Thyroid gland (tissue), 4 donors: ENCODE results near the gene RABL6. TPM values are rescaled to one million over a fixed set of nuclear protein-coding genes. Genes with fewer than 3 reads are reported as not detected.
"Not testable (repeated sequence)": the region's sequence is repeated elsewhere in the genome, so short reads cannot be mapped to it uniquely, and the experiment has no call there.

Experiments
- DNase-seq, 2 donors: peaks; one replicate each; pipeline ENCODE4 v3.0.0-alpha.2; 2019
- H3K27ac ChIP-seq, 3 donors: fragments of 200-600 bp; sonication (generic); 1 replicate in 2 of 3; 2 replicates in 1 of 3; pipeline ENCODE4 v1.5.1; 2016 to 2019; ENCODE audit warnings: mild to moderate bottlenecking in 1 of 3, moderate library complexity in 1 of 3
- H3K27me3 ChIP-seq: fragments of 200-600 bp; sonication (generic); one replicate; pipeline ENCODE4 v1.5.1; 2019
- H3K36me3 ChIP-seq, 2 donors: fragments of 200-600 bp; sonication (generic); one replicate each; pipeline ENCODE4 v1.5.1; 2016 to 2019
- H3K4me1 ChIP-seq, 2 donors: fragments of 200-600 bp; sonication (generic); one replicate each; pipeline ENCODE4 v1.5.1; 2017 to 2019
- H3K4me3 ChIP-seq, 3 donors: fragments of 200-600 bp; sonication (generic); replicated peaks in 1 of 3; 1 replicate in 2 of 3; 2 replicates in 1 of 3; pipeline ENCODE4 v1.5.1; 2016; ENCODE audit warnings: mild to moderate bottlenecking in 1 of 3
- H3K9me3 ChIP-seq: fragments of 200-600 bp; sonication (generic); one replicate; pipeline ENCODE4 v1.5.1; 2017
- POLR2A ChIP-seq, 2 donors: fragments of 450-650 bp; IDR thresholded peaks; one replicate each; pipeline ENCODE4 v1.6.1; 2017; ENCODE audit warnings: antibody characterized with exemption in 2 of 2, mild to moderate bottlenecking in 2 of 2, moderate library complexity in 1 of 2
- WGBS, 2 donors: methylation state at CpG; one replicate each; pipeline ENCODE4 v1.1.5; 2017; 5-methylcytosine and 5-hydroxymethylcytosine counted together
- intact Hi-C: fragments of 100-400 bp; cut with DNase I; formaldehyde crosslinking; loops from one replicate; pipeline ENCODE4 v1.15.1; 2023
- total RNA-seq, 4 donors: library from RNA; depleted of rRNA; stranded (reverse); fragments of >200 nt; gene quantifications; one replicate each; pipeline ENCODE4 v1.2.3, GENCODE V29; 2016
- TF ChIP-seq, protein P1 (sequence below), 6 experiments: fragments of 200-600 bp in 3 of 6; fragments of 450-650 bp in 3 of 6; sonication (generic) in 3 of 6; IDR thresholded peaks; one replicate each; pipeline ENCODE4 v1.5.1; 2016 to 2019; ENCODE audit warnings: antibody characterized with exemption in 6 of 6, mild to moderate bottlenecking in 2 of 6, inconsistent platforms in 1 of 6, moderate library complexity in 1 of 6

The RABL6 gene
- total RNA-seq, 4 donors from 2014 or later = 59.8 to 84.0 (median 62.2) TPM

- peaks cover 0 to 4% of the 10 kb centered on the region in 2 donors for H3K4me1 ChIP-seq
- no peaks in the 10 kb centered on the region for H3K36me3 ChIP-seq
- no peak overlapping the region for H3K4me3 ChIP-seq
- no peak overlapping the region for H3K27ac ChIP-seq
- TF ChIP-seq, protein P1, sequence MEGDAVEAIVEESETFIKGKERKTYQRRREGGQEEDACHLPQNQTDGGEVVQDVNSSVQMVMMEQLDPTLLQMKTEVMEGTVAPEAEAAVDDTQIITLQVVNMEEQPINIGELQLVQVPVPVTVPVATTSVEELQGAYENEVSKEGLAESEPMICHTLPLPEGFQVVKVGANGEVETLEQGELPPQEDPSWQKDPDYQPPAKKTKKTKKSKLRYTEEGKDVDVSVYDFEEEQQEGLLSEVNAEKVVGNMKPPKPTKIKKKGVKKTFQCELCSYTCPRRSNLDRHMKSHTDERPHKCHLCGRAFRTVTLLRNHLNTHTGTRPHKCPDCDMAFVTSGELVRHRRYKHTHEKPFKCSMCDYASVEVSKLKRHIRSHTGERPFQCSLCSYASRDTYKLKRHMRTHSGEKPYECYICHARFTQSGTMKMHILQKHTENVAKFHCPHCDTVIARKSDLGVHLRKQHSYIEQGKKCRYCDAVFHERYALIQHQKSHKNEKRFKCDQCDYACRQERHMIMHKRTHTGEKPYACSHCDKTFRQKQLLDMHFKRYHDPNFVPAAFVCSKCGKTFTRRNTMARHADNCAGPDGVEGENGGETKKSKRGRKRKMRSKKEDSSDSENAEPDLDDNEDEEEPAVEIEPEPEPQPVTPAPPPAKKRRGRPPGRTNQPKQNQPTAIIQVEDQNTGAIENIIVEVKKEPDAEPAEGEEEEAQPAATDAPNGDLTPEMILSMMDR (IDR thresholded peaks at IDR 0.05) = no peak
- TF ChIP-seq POLR2A (IDR thresholded peaks at IDR 0.05) = no peak
- WGBS, 2 donors = 68 to 76% methylated on average over 5 of the region's 5 CpGs
- no peaks in the 10 kb centered on the region for H3K27me3 ChIP-seq
- DNase-seq = no peak
- intact Hi-C loops = no loop called here
- H3K9me3 ChIP-seq = no peaks in the 10 kb centered on the region
These were observed 27.9 kb upstream of the RABL6 start for GRCh38 chr9:136779808-136780207.

DNA sequence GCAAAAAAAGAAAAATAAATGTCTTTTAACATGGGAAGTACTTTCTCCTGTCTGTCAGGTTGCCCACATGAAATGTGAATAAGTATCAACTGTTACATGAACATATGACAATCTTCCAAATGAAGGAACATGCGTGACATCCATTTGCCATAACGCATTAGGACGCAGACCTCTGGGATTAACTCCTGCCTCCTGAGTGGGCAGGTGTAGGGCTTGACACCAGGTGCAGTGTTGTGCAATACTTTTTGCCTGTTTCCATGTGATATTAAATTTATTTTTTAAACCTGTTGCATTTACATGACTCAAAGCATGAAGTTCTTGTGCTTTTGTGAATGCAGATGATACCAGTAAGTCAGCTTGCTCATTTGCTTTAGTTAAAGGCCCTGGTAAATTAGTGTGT, 25.3 kb upstream of the RABL6 start:
- H3K4me1 ChIP-seq = peaks cover 0 to 8% of the 10 kb centered on the region in 2 donors
- no peaks in the 10 kb centered on the region for H3K36me3 ChIP-seq
- no peak overlapping the region for H3K27ac ChIP-seq
- no peaks in the 10 kb centered on the region for H3K9me3 ChIP-seq
- intact Hi-C loops = no loop called here
- no peak for DNase-seq
- H3K27me3 ChIP-seq = no peaks in the 10 kb centered on the region
- TF ChIP-seq, protein P1 (IDR thresholded peaks at IDR 0.05) = no peak
- TF ChIP-seq POLR2A (IDR thresholded peaks at IDR 0.05) = no peak
- no peak overlapping the region for H3K4me3 ChIP-seq
- 96 to 100% methylated on average over 3 of the region's 3 CpGs for WGBS, 2 donors

DNA sequence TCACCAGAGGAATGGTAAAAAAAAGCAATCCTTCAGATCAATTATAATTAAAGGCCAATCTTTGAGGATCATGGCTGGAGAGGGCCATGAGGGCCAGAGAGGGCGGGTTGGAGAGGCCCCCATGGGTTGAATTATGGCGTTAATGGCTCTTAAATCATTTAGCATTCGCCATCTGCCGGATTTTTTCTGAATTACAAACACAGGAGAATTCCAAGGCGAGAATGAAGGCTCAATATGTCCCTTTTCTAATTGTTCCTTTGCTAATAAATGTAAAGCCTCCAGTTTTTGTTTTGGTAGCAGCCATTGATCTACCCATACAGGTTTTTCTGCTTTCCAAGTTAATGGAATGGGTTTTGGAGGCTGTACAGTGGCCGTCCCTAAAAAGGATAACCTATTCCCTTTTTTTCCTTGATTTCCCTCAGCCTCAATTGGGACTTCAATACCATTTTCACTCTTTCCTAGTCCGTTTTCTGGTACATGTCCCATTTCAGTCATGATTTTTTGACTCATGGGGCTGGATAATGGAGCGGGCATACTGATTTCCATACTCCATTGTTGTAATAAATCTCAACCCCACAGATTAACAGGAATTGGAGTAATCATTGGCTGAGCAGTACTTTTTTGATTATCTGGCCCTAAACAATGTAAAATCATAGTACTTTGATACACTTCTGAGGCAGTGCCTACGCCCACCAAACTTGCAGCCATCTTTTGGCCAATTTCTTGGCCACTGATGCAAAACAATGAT, 23.3 kb upstream of the RABL6 start:
- H3K27ac ChIP-seq = no peak overlapping the region
- intact Hi-C loops = no loop called here
- 49 to 50% methylated on average over 9 of the region's 9 CpGs for WGBS, 2 donors
- no peaks in the 10 kb centered on the region for H3K9me3 ChIP-seq
- no peak for TF ChIP-seq POLR2A (IDR thresholded peaks at IDR 0.05)
- TF ChIP-seq, protein P1 (IDR thresholded peaks at IDR 0.05) = peak in 4 of 6 experiments; percentile 11 to 56 (median 44)
- H3K4me1 ChIP-seq = peaks cover 0 to 12% of the 10 kb centered on the region in 2 donors
- no peak for DNase-seq
- H3K27me3 ChIP-seq = no peaks in the 10 kb centered on the region
- no peaks in the 10 kb centered on the region for H3K36me3 ChIP-seq
- no peak overlapping the region for H3K4me3 ChIP-seq

DNA sequence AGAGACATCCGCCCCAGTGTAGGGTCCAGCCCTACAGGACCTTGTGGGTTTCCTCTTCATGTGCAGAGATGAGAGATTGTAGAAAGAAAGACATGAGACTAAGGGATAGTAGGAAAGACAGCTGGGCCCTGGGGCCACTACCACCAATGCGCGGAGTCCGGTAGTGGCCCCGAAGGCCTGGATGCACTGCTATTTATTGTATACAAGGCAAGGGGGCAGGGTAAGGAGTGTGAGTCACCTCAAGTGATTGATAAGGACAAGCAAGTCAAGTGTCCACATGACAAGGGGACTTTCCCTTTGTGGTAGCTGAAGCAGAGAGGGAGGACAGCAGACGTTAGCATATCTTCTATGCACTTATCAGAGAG, 22.8 kb upstream of the RABL6 start:
- H3K9me3 ChIP-seq = no peaks in the 10 kb centered on the region
- TF ChIP-seq, protein P1 (IDR thresholded peaks at IDR 0.05) = no peak
- TF ChIP-seq POLR2A (IDR thresholded peaks at IDR 0.05) = no peak
- DNase-seq = no peak
- H3K4me1 ChIP-seq = peaks cover 0 to 14% of the 10 kb centered on the region in 2 donors
- intact Hi-C loops = loop anchor here (5.0 kb wide), 2 partner anchors 247 to 282 kb away; partner anchors contain the start of gene FUT7
- 79 to 83% methylated on average over 6 of the region's 6 CpGs for WGBS, 2 donors
- no peak overlapping the region for H3K4me3 ChIP-seq
- H3K27ac ChIP-seq = no peak overlapping the region
- no peaks in the 10 kb centered on the region for H3K36me3 ChIP-seq
- H3K27me3 ChIP-seq = no peaks in the 10 kb centered on the region

DNA sequence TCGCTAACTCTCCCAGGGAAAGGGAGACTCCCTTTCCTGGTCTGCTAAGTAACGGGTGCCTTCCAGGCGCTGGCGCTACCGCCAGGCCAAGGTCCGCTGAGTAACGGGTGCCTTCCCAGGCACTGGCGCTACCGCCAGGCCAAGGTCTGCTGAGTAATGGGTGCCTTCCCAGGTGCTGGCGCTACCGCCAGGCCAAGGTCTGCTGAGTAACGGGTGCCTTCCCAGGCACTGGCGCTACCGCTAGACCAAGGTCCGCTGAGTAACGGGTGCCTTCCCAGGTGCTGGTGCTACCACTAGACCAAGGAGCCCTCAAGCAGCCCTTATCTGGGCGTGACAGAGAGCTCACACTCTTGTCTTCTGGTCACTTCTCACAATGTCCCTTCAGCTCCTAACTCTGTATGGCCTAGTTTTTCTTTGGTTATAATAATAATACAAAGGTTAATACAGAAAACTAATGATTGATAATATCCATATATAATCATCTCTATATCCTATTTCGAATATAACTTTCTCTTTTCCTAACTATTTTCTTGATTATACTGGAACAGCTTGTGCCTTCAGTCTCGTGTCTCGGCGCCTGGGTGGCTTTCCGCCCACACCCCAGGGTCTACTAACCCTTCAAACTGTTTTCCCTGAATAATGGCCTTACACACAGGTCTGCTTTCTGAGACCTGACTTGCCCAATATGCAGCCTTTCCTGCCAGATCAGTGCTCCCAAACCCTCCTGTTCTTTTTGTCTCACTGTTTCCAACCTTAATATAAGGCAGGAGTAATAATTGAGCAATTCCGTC, 22.0 kb upstream of the RABL6 start:
- 88 to 89% methylated on average over 21 to 23 of the region's 23 CpGs for WGBS, 2 donors
- not testable (repeated sequence) for H3K27ac ChIP-seq, H3K4me3 ChIP-seq, H3K36me3 ChIP-seq, H3K27me3 ChIP-seq, H3K9me3 ChIP-seq
- DNase-seq = peak; percentile 56 to 78
- H3K4me1 ChIP-seq = peaks cover 0 to 20% of the 10 kb centered on the region in 2 donors
- intact Hi-C loops = loop anchor here (5.0 kb wide), 2 partner anchors 247 to 282 kb away; partner anchors contain the start of gene FUT7
